ENCODE data around the gene NR1H2.

GRCh38 chr19:50392759-50393158, 16.5 kb downstream of the NR1H2 start:
- TF ChIP-seq CTCF (conservative IDR thresholded peaks at IDR 0.05 in 1 of 2, IDR thresholded peaks at IDR 0.05 in 1 of 2; ENCODE audit: low read depth in 1 of 2, low read length in 2 of 2) (no peak), EZH2 (IDR thresholded peaks at IDR 0.05; ENCODE audit: low read length, missing control alignments) (no peak)
